ENCODE results near the gene SIL1.

GRCh38 chr5:139134906-139135305 is 63.3 kb downstream of the SIL1 start:
- TF ChIP-seq GTF2F1 (IDR thresholded peaks at IDR 0.05; ENCODE audit: borderline replicate concordance, low read depth, low read length) (no peak), ZNF274 (IDR thresholded peaks at IDR 0.05; ENCODE audit: borderline replicate concordance, extremely low read depth, low read length) (no peak), CTCF (IDR thresholded peaks at IDR 0.05; ENCODE audit: control extremely low read depth in 1 of 3, insufficient read depth in 1 of 3, low read depth in 1 of 3, low read length in 3 of 3) (no peak), JUND (IDR thresholded peaks at IDR 0.05; ENCODE audit: low read length) (no peak), EZH2 (IDR thresholded peaks at IDR 0.05; ENCODE audit: low read depth, low read length, severe bottlenecking) (no peak), CHD2 (IDR thresholded peaks at IDR 0.05; ENCODE audit: low read length) (no peak), EP300 (IDR thresholded peaks at IDR 0.05; ENCODE audit: borderline replicate concordance in 1 of 2, low read depth in 2 of 2, low read length in 2 of 2) (no peak), POLR2A (IDR thresholded peaks at IDR 0.05; ENCODE audit: control extremely low read depth in 1 of 2, low read depth in 2 of 2, low read length in 2 of 2) (no peak), SUZ12 (IDR thresholded peaks at IDR 0.05; ENCODE audit: low read length) (no peak), CEBPB (IDR thresholded peaks at IDR 0.05; ENCODE audit: low read depth, low read length) (no peak), ATF3 (IDR thresholded peaks at IDR 0.05; ENCODE audit: insufficient read depth, low read depth, low read length) (no peak), TAF1 (IDR thresholded peaks at IDR 0.05; ENCODE audit: low read depth, low read length) (no peak)
